CD4-positive, alpha-beta memory T cell (primary cell): Measurements from ENCODE around the gene H19. TPM values are rescaled to one million over a fixed set of nuclear protein-coding genes. Genes with fewer than 3 reads are reported as not detected.

ENCODE experiments used
- CTCF ChIA-PET: fragments of 350-600 bp; sonication (Branson Sonifier 250); formaldehyde crosslinking; loops from one replicate; lab custom pipeline; 2021; ENCODE audit warnings: inconsistent platforms; ENCODE audit not compliant: partially characterized antibody; lab: Charles Lee
- POLR2A ChIA-PET: fragments of 350-600 bp; sonication (Branson Sonifier 250); formaldehyde crosslinking; loops from one replicate; lab custom pipeline; 2021; ENCODE audit not compliant: partially characterized antibody; lab: Charles Lee
- DNase-seq, 5 donors: peaks; one replicate each; pipeline versions ENCODE4 v3.0.0 to v3.0.0-alpha.2; 2020 to 2022; ENCODE audit warnings: mixed read lengths in 1 of 5
- H3K27ac ChIP-seq: one replicate; pipeline ENCODE4 v1.7.0; 2013; ENCODE audit warnings: low read depth, low read length
- H3K27me3 ChIP-seq: 2 replicates; pipeline ENCODE4 v1.7.0; 2013; ENCODE audit warnings: mild to moderate bottlenecking, low read length, moderate library complexity; ENCODE audit not compliant: insufficient read depth
- H3K36me3 ChIP-seq: 2 replicates; pipeline ENCODE4 v1.7.0; 2013; ENCODE audit warnings: mild to moderate bottlenecking, low read length, moderate library complexity; ENCODE audit not compliant: insufficient read depth
- H3K4me1 ChIP-seq: 2 replicates; pipeline ENCODE4 v1.7.0; 2013; ENCODE audit warnings: mild to moderate bottlenecking, low read length, moderate library complexity; ENCODE audit not compliant: insufficient read depth
- H3K4me3 ChIP-seq, 2 donors: one replicate each; pipeline ENCODE4 v1.7.0; 2013; ENCODE audit warnings: low read length in 2 of 2, mild to moderate bottlenecking in 1 of 2
- H3K9me3 ChIP-seq, 2 donors: one replicate each; pipeline ENCODE4 v1.7.0; 2013; ENCODE audit warnings: low read length in 2 of 2, control low read depth in 1 of 2; ENCODE audit not compliant: control insufficient read depth in 1 of 2
- H3K27ac Mint-ChIP-seq, 7 donors: one replicate each; pipeline ENCODE4 v1.8.0; 2020 to 2021; ENCODE audit warnings: mixed read lengths in 7 of 7, mild to moderate bottlenecking in 6 of 7, inconsistent platforms in 3 of 7, moderate library complexity in 3 of 7
- H3K27me3 Mint-ChIP-seq, 2 donors: one replicate each; pipeline ENCODE4 v1.8.0; 2020 to 2021; ENCODE audit warnings: mixed read lengths in 2 of 2
- H3K36me3 Mint-ChIP-seq, 2 donors: one replicate each; pipeline ENCODE4 v1.8.0; 2020 to 2021; ENCODE audit warnings: mixed read lengths in 2 of 2, inconsistent platforms in 1 of 2, mild to moderate bottlenecking in 1 of 2
- H3K4me1 Mint-ChIP-seq, 4 donors: one replicate each; pipeline ENCODE4 v1.8.0; 2020 to 2021; ENCODE audit warnings: mixed read lengths in 4 of 4, mild to moderate bottlenecking in 1 of 4
- H3K4me3 Mint-ChIP-seq, 8 donors: one replicate each; pipeline ENCODE4 v1.8.0; 2020 to 2021; ENCODE audit warnings: mixed read lengths in 8 of 8, mild to moderate bottlenecking in 7 of 8, moderate library complexity in 6 of 8, inconsistent platforms in 3 of 8
- H3K9me3 Mint-ChIP-seq, 8 donors: one replicate each; pipeline ENCODE4 v1.8.0; 2020 to 2021; ENCODE audit warnings: mixed read lengths in 8 of 8, mild to moderate bottlenecking in 5 of 8, inconsistent platforms in 3 of 8, moderate library complexity in 1 of 8
- intact Hi-C: fragments of 100-400 bp; cut with micrococcal nuclease; formaldehyde crosslinking; loops from one replicate; pipeline ENCODE4 v1.15.1; 2023
- polyA plus RNA-seq, 2 donors: library from polyadenylated mRNA; unstranded; fragments of 300-500 nt; fragmentation: Illumina TruSeq; gene quantifications; one replicate each; pipeline ENCODE4 v1.2.3, GENCODE V29; 2021
- total RNA-seq, 2 experiments: library from RNA; stranded (reverse); gene quantifications; one replicate each; pipeline ENCODE4 v1.2.3, GENCODE V29; 2021

The H19 gene
- total and polyA plus RNA-seq, 4 experiments from 2014 or later = not detected

DNA sequence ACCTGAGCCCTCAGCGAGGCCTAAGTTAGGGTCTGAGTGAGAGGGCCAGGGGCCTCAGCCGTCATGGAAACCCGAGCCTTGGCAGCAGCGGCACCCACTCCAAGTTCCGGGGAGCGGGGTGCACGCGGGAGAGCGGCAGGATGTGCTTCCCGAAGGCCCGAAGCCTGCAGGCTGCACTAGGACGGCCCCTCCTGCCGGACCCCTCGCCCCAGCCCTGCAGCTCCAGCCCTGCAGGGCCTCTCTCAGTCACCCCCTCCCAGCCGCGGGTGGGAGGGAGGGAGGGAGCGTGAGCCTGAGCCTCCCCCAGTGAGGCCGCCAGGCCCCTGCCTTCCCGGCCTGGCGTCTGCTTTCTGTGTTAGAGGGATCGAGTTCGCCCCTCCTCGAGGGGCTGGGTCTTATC, 27.9 kb downstream of the H19 start:
- H3K4me3 ChIP-seq = no peak overlapping the region
- H3K27me3 ChIP-seq = no peaks in the 10 kb centered on the region
- H3K27ac ChIP-seq = no peak overlapping the region
- Mint-ChIP-seq H3K4me3 (no peak overlapping the region), H3K36me3 (no peaks in the 10 kb centered on the region), H3K27me3 (no peaks in the 10 kb centered on the region), H3K9me3 (no peaks in the 10 kb centered on the region), H3K4me1 (no peaks in the 10 kb centered on the region), H3K27ac (no peak overlapping the region)
- H3K4me1 ChIP-seq = no peaks in the 10 kb centered on the region
- no peaks in the 10 kb centered on the region for H3K36me3 ChIP-seq
- no peak for DNase-seq
- intact Hi-C loops = no loop called here
- no peaks in the 10 kb centered on the region for H3K9me3 ChIP-seq
- CTCF ChIA-PET = no interaction called here
- POLR2A ChIA-PET = no interaction called here

DNA sequence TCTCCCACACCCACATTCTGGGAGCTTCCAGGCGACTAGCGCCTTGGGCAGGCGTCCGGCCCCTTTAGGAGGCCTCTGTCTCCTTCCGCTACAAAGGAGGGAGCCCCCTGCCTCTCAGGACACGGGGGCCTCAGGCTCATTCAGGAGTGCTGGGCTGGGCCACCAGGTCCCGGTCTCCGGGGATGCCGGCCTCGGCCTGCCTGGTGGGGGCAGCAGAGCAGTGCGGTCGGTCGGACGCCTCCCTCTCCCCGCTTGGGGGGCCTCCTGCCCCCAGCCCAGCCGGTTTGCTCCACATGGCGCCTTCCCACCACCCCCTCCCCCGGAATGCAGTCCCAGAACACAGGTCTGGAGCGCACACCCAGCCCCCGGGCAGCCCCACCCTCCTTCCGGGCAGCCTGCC, 28.6 kb downstream of the H19 start:
- Mint-ChIP-seq H3K4me1 (no peaks in the 10 kb centered on the region), H3K4me3 (no peak overlapping the region), H3K27me3 (no peaks in the 10 kb centered on the region), H3K27ac (no peak overlapping the region), H3K36me3 (no peaks in the 10 kb centered on the region), H3K9me3 (no peaks in the 10 kb centered on the region)
- no peaks in the 10 kb centered on the region for H3K27me3 ChIP-seq
- ChIA-PET POLR2A (no interaction called here), CTCF (interaction anchor here (0.7 kb wide), 1 partner anchor 30 kb away, joined by 3 read pairs; no protein-coding TSS in a partner anchor)
- H3K9me3 ChIP-seq = no peaks in the 10 kb centered on the region
- H3K36me3 ChIP-seq = no peaks in the 10 kb centered on the region
- H3K4me3 ChIP-seq = no peak overlapping the region
- intact Hi-C loops = no loop called here
- no peak for DNase-seq
- H3K27ac ChIP-seq = no peak overlapping the region
- no peaks in the 10 kb centered on the region for H3K4me1 ChIP-seq

DNA sequence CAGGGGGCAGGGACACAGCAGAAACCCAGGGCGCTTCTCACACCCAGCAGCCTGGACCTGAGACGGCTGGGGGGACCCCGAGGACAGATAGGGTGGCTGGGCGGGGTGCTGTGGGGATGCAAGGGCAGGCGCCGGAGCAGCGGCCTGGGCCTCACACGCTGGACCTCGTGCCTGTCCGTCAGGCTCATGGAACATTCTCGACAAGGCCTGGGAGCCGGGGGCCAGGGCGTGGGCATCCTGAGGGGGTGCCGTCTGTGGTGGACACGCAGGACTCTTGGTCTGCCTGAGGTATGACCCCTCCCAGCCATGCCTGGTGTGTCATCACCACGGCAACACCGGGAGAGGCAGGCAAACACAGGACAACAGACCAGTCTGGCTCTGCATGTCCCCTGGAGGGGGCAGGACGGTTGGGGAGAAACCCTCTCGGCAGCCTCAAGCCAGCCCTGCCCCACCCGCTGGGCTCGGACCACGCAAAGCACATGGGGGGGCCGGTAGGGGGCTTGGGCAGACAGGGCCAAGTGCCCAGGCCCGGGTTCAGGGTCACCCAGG, 29.1 kb downstream of the H19 start:
- no peaks in the 10 kb centered on the region for H3K4me1 Mint-ChIP-seq
- no peak for DNase-seq
- CTCF ChIA-PET = interaction anchor here (0.7 to 1.2 kb wide), 2 partner anchors 31 to 274 kb away, joined by 3 read pairs; no protein-coding TSS in a partner anchor
- no peaks in the 10 kb centered on the region for H3K9me3 Mint-ChIP-seq
- H3K36me3 ChIP-seq = no peaks in the 10 kb centered on the region
- no peaks in the 10 kb centered on the region for H3K27me3 Mint-ChIP-seq
- no peaks in the 10 kb centered on the region for H3K4me1 ChIP-seq
- intact Hi-C loops = no loop called here
- H3K27ac Mint-ChIP-seq = no peak overlapping the region
- H3K27me3 ChIP-seq = no peaks in the 10 kb centered on the region
- POLR2A ChIA-PET = no interaction called here
- H3K36me3 Mint-ChIP-seq = no peaks in the 10 kb centered on the region
- H3K27ac ChIP-seq = no peak overlapping the region
- H3K4me3 ChIP-seq = no peak overlapping the region
- H3K4me3 Mint-ChIP-seq = no peak overlapping the region
- H3K9me3 ChIP-seq = no peaks in the 10 kb centered on the region

DNA sequence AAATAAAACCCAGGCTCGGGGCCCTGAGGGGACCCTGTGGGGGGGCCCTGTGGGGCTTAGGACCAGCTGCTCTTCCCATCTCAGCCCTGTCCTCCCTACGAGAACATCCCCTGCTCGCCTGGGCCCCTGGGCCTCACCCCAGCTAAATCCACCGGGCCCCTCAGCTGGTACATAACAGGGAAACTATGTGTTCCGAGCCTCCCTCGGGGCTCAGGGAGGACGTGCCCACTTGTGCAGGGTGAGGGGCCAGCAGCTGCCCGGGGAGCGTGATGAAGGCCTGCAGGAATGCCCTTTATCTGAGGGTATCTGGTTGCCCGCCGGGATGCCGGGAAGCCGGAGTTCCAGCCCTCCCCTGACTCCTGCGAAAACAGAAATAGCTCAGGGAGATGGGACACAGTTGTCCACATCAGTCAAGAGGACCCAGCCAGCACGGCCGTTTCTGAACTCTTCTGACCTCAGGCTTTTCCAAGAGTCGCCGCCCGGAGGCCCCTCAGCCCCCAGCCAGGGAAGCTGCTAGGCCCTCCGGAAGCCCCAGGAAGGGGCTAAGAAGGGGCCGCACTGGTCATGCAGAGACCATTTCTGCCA, 29.9 kb downstream of the H19 start:
- Mint-ChIP-seq H3K27ac (no peak overlapping the region), H3K36me3 (no peaks in the 10 kb centered on the region), H3K4me3 (no peak overlapping the region), H3K4me1 (no peaks in the 10 kb centered on the region), H3K27me3 (no peaks in the 10 kb centered on the region), H3K9me3 (no peaks in the 10 kb centered on the region)
- no peak for DNase-seq
- POLR2A ChIA-PET = no interaction called here
- Histone ChIP-seq H3K4me3 (no peak overlapping the region), H3K27me3 (no peaks in the 10 kb centered on the region), H3K9me3 (no peaks in the 10 kb centered on the region), H3K36me3 (no peaks in the 10 kb centered on the region), H3K27ac (no peak overlapping the region), H3K4me1 (no peaks in the 10 kb centered on the region)
- intact Hi-C loops = no loop called here
- CTCF ChIA-PET = interaction anchor here (1.1 to 1.2 kb wide), 2 partner anchors 34 to 273 kb away, joined by 3 to 5 read pairs; no protein-coding TSS in a partner anchor

DNA sequence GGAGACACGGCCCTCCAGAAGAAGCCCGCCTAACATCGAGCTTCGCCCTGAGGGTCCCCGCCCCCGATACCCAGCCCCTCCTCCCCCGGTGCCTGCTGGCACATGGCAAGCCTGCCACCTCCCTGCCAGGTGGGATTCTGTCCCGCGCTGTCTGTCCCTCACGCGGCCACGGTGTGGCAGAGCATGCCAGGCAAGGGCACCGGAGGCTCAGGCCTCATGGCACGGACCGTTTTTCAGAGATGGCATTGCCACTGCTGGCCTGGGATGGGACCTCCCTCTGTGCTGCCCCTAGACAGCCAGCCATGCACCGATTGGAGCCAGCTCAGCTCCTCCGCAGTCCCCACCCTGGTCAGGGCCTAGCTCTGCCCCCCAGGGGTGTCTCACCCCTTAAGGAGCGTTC, 31.1 kb downstream of the H19 start:
- Mint-ChIP-seq H3K27ac (no peak overlapping the region), H3K9me3 (no peaks in the 10 kb centered on the region), H3K4me3 (no peak overlapping the region), H3K27me3 (no peaks in the 10 kb centered on the region), H3K36me3 (no peaks in the 10 kb centered on the region), H3K4me1 (no peaks in the 10 kb centered on the region)
- Histone ChIP-seq H3K4me1 (no peaks in the 10 kb centered on the region), H3K4me3 (no peak overlapping the region), H3K27ac (no peak overlapping the region), H3K27me3 (no peaks in the 10 kb centered on the region), H3K36me3 (no peaks in the 10 kb centered on the region), H3K9me3 (no peaks in the 10 kb centered on the region)
- CTCF ChIA-PET = interaction anchor here (1.0 to 1.1 kb wide), 2 partner anchors 35 to 314 kb away, joined by 3 to 5 read pairs; no protein-coding TSS in a partner anchor
- intact Hi-C loops = no loop called here
- POLR2A ChIA-PET = no interaction called here
- DNase-seq = no peak

DNA sequence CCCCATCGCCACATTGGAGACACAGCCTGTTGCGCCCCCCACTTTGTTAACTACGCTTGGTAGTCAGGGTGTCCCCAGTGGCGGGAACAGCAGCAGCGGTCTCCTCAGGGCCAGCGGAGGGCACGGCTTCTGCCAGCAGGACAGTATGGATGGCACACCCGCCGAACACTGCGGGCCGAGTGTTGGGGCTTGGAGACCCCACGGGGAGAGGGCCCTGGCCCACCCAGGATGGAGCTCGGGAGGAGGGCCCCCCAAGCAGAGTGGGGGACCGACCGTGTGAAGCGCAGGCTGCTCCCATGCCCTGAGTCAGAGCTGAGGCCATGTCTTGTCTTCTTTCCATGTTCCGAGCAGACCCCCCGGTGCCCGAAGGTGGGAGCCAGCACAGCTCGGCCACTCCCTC, 32.7 kb downstream of the H19 start:
- H3K27me3 Mint-ChIP-seq = no peaks in the 10 kb centered on the region

DNA sequence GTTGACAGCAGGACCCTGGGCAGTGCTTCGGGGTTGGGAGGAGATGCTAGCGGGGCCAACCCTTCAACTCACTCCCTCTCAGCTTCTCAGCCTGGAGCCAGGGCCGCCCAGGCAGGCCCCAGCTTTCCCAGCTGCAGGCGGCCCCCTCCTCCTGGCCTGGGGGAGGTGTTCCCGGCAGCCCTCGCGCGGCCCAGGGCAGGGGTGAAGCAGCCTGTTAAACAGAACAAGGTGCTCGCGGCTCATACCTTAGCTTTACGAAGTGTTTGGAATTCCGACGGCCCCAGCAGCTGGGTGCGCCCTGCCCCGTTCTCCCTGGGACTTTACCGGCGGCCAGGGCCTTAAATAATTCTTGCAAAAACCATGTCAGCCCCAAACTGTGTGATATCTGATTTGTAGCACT, 33.3 kb downstream of the H19 start:
- H3K4me1 Mint-ChIP-seq = no peaks in the 10 kb centered on the region
- no peaks in the 10 kb centered on the region for H3K27me3 Mint-ChIP-seq
- ChIA-PET CTCF (interaction anchor here (1.1 kb wide), 1 partner anchor 187 kb away, joined by 3 read pairs; no protein-coding TSS in a partner anchor), POLR2A (no interaction called here)
- no peak for DNase-seq
- no peak overlapping the region for H3K27ac Mint-ChIP-seq
- Histone ChIP-seq H3K27me3 (no peaks in the 10 kb centered on the region), H3K4me3 (no peak overlapping the region), H3K36me3 (no peaks in the 10 kb centered on the region), H3K4me1 (no peaks in the 10 kb centered on the region), H3K27ac (no peak overlapping the region), H3K9me3 (no peaks in the 10 kb centered on the region)
- no peaks in the 10 kb centered on the region for H3K9me3 Mint-ChIP-seq
- H3K4me3 Mint-ChIP-seq = no peak overlapping the region
- intact Hi-C loops = no loop called here
- no peaks in the 10 kb centered on the region for H3K36me3 Mint-ChIP-seq

More for the DNA sequence above, 32.7 kb downstream of the H19 start:
- Histone ChIP-seq H3K27me3 (no peaks in the 10 kb centered on the region), H3K27ac (no peak overlapping the region), H3K4me1 (no peaks in the 10 kb centered on the region), H3K36me3 (no peaks in the 10 kb centered on the region), H3K9me3 (no peaks in the 10 kb centered on the region), H3K4me3 (no peak overlapping the region)
- POLR2A ChIA-PET = no interaction called here
- Mint-ChIP-seq H3K4me1 (no peaks in the 10 kb centered on the region), H3K9me3 (no peaks in the 10 kb centered on the region), H3K4me3 (no peak overlapping the region), H3K27ac (no peak overlapping the region), H3K36me3 (no peaks in the 10 kb centered on the region)
- CTCF ChIA-PET = interaction anchor here (1.1 kb wide), 1 partner anchor 187 kb away, joined by 3 read pairs; no protein-coding TSS in a partner anchor
- intact Hi-C loops = no loop called here
- DNase-seq = no peak
